Measurements from ENCODE around the gene GPSM1. TPM values are rescaled to one million over a fixed set of nuclear protein-coding genes. Genes with fewer than 3 reads are reported as not detected.

The GPSM1 gene
- total and polyA plus RNA-seq, 9 of the 15 experiments (the other 6 are each of a cell fraction or from before 2014, with no cell fraction given) = 0.04 to 14.2 (median 3.1) TPM

DNA sequence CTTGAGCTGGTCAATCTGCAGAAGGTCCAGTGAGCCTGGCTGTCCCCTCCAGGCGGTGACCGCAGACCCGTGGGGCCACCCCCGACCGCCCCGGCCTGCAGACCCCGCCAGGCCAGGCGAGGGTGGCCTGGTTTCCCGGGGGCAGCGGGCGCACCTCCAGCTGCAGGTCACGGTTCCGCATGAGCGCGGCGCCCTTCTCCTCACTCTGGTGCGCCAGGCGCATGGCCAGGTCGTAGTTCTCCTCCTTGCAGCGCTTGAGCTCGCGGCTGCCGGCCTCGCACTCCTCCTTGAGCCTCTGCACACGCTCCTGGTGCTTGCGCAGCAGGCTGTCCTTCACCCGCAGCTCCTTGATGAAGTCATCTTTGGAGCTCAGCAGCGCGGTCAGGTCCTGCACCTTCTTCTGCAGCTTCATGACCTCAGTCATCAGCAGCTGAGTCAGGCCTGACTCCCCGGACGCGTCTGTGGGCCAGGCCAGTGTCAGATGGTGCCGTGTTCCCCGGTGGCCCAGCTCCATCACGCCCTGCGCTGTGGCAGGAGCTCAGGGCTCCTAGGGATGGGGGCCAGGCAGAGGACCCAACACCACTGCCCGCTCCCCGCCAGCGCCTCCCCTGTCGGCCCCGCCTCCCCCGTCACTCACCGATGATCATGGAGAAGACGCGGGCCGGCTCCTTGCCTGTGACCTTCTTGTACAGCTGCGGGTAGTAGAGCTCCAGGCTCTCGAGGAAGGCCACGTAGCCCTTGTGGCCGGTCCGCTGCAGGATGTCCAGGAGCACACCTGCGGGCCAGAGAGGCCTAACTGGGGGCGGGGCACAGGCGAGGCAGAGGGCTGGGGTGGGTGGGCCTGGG lies 43.6 kb downstream of the GPSM1 start:
- TF ChIP-seq, protein P1, sequence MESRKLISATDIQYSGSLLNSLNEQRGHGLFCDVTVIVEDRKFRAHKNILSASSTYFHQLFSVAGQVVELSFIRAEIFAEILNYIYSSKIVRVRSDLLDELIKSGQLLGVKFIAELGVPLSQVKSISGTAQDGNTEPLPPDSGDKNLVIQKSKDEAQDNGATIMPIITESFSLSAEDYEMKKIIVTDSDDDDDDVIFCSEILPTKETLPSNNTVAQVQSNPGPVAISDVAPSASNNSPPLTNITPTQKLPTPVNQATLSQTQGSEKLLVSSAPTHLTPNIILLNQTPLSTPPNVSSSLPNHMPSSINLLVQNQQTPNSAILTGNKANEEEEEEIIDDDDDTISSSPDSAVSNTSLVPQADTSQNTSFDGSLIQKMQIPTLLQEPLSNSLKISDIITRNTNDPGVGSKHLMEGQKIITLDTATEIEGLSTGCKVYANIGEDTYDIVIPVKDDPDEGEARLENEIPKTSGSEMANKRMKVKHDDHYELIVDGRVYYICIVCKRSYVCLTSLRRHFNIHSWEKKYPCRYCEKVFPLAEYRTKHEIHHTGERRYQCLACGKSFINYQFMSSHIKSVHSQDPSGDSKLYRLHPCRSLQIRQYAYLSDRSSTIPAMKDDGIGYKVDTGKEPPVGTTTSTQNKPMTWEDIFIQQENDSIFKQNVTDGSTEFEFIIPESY (CRISPR knock-in tag; IDR thresholded peaks at IDR 0.05) = peak; percentile 90
- TF ChIP-seq, protein P2, sequence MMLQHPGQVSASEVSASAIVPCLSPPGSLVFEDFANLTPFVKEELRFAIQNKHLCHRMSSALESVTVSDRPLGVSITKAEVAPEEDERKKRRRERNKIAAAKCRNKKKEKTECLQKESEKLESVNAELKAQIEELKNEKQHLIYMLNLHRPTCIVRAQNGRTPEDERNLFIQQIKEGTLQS (IDR thresholded peaks at IDR 0.05) = 0 out of 2 replicates have a peak, but pooled peaks have one; percentile 7
- TF ChIP-seq, protein P2 (CRISPR knock-in tag; conservative IDR thresholded peaks at IDR 0.05) = no peak
- TF ChIP-seq DDX20 (tag; IDR thresholded peaks at IDR 0.05; ENCODE audit: low read depth) = no peak
- no peak overlapping the region for H3K4me3 ChIP-seq
- no peak overlapping the region for H3K4me2 ChIP-seq (ENCODE audit: insufficient read depth, low read length)
- H3K9ac ChIP-seq (ENCODE audit: insufficient read depth in 1 of 2, low read depth in 2 of 2, low read length in 2 of 2) = peak overlapping the region in 1 of 2 experiments; percentile 7; a peak in 1 of 4 replicates
- H3K27me3 ChIP-seq (ENCODE audit: control insufficient read depth in 2 of 2, insufficient read depth in 2 of 2, low read length in 2 of 2) = no peaks in the 10 kb centered on the region
- ChIA-PET CTCF (ENCODE audit: low intra/inter-chr PET ratio) (no interaction called here), POLR2A (interaction anchor here (0.6 to 1.9 kb wide), 4 partner anchors 8 to 296 kb away, joined by 3 to 12 read pairs (median 4); partner anchors contain the start of gene DNLZ)
- no peaks in the 10 kb centered on the region for H4K20me1 ChIP-seq (replicated peaks; ENCODE audit: control insufficient read depth, insufficient read depth, low read length)
- DNase-seq (ENCODE audit: extremely low read depth in 1 of 4, low spot score in 3 of 4) (no peak), ATAC-seq (no peak), FAIRE-seq (no peak)
- no peak overlapping the region for H3K27ac ChIP-seq (ENCODE audit: extremely low read depth, low read depth, low read length)
- no peaks in the 10 kb centered on the region for H3K9me3 ChIP-seq (replicated peaks; ENCODE audit: control insufficient read depth, insufficient read depth, low read depth, low read length)
- intact Hi-C loops (cut with micrococcal nuclease) = no loop called here
- H3K9me1 ChIP-seq (ENCODE audit: control insufficient read depth, insufficient read depth, low read length) = no peaks in the 10 kb centered on the region
- WGBS (ENCODE audit: insufficient coverage, low coverage, missing lambda C conversion rate) = 92% methylated on average over 37 of the region's 54 CpGs
- peaks cover 24% of the 10 kb centered on the region for H3K79me2 ChIP-seq (ENCODE audit: control insufficient read depth, insufficient read depth, low read length)
- H2AFZ ChIP-seq (ENCODE audit: low read depth, low read length) = no peak overlapping the region
- peaks cover 73% of the 10 kb centered on the region; the same call in 2 of the 3 replicates for H3K36me3 ChIP-seq (ENCODE audit: control insufficient read depth, insufficient read depth, low read length)
- no TSS peak for BruUV-seq (replicated peaks)
- H3K4me1 ChIP-seq (replicated peaks in 1 of 2; ENCODE audit: control insufficient read depth in 2 of 2, insufficient read depth in 2 of 2, low read length in 2 of 2) = peaks cover 9 to 87% of the 10 kb centered on the region in 2 experiments; a peak in 4 of 5 replicates
- in situ Hi-C loops (cut with MboI) = no loop called here

Measured in K562 (cell line).